Measurements from ENCODE around the gene PCNX2. TPM values are rescaled to one million over a fixed set of nuclear protein-coding genes. Genes with fewer than 3 reads are reported as not detected.

Gene PCNX2
- polyA plus RNA-seq, 3 donors: 0.29 to 7.9 (median 0.62) TPM

GRCh38 chr1:233338102-233338501 lies 42.6 kb upstream of the PCNX2 start:
- Mint-ChIP-seq H3K4me1 (peaks cover 17% of the 10 kb centered on the region), H3K9me3 (peaks cover 0 to 9% (median 4%) of the 10 kb centered on the region in 7 donors), H3K27me3 (ENCODE audit: low read depth in 3 of 3) (peaks cover 0 to 3% (median 2%) of the 10 kb centered on the region in 3 donors), H3K4me3 (no peak overlapping the region), H3K27ac (no peak overlapping the region), H3K36me3 (no peaks in the 10 kb centered on the region)
- Histone ChIP-seq H3K4me2 (replicated peaks; ENCODE audit: extremely low read depth, low read length, poor library complexity, severe bottlenecking) (no peak overlapping the region), H3K27me3 (ENCODE audit: control insufficient read depth in 2 of 2, insufficient read depth in 2 of 2, low read length in 2 of 2) (no peaks in the 10 kb centered on the region), H3K27ac (ENCODE audit: low read depth in 1 of 2, low read length in 2 of 2) (no peak overlapping the region), H3K9me3 (replicated peaks in 1 of 2; ENCODE audit: control insufficient read depth in 1 of 2, insufficient read depth in 1 of 2, low read length in 2 of 2) (no peaks in the 10 kb centered on the region), H3K79me2 (ENCODE audit: insufficient read depth, low read length) (no peaks in the 10 kb centered on the region), H2AFZ (ENCODE audit: insufficient read depth, low read depth, low read length, poor library complexity, severe bottlenecking) (no peak overlapping the region), H3K9ac (ENCODE audit: insufficient read depth, low read length, poor library complexity, severe bottlenecking) (no peak overlapping the region), H4K20me1 (ENCODE audit: insufficient read depth, low read length) (no peaks in the 10 kb centered on the region), H3K36me3 (replicated peaks in 1 of 2; ENCODE audit: control insufficient read depth in 1 of 2, insufficient read depth in 2 of 2, low read length in 2 of 2) (no peaks in the 10 kb centered on the region), H3K4me1 (ENCODE audit: control insufficient read depth in 1 of 2, insufficient read depth in 2 of 2, low read length in 2 of 2) (peaks cover 3 to 4% of the 10 kb centered on the region in 2 donors), H3K4me3 (replicated peaks in 1 of 3; ENCODE audit: low read depth in 2 of 3, low read length in 3 of 3) (no peak overlapping the region)
- TF ChIP-seq, protein P1, sequence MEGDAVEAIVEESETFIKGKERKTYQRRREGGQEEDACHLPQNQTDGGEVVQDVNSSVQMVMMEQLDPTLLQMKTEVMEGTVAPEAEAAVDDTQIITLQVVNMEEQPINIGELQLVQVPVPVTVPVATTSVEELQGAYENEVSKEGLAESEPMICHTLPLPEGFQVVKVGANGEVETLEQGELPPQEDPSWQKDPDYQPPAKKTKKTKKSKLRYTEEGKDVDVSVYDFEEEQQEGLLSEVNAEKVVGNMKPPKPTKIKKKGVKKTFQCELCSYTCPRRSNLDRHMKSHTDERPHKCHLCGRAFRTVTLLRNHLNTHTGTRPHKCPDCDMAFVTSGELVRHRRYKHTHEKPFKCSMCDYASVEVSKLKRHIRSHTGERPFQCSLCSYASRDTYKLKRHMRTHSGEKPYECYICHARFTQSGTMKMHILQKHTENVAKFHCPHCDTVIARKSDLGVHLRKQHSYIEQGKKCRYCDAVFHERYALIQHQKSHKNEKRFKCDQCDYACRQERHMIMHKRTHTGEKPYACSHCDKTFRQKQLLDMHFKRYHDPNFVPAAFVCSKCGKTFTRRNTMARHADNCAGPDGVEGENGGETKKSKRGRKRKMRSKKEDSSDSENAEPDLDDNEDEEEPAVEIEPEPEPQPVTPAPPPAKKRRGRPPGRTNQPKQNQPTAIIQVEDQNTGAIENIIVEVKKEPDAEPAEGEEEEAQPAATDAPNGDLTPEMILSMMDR (IDR thresholded peaks at IDR 0.05): no peak
- no peak for DNase-seq
- intact Hi-C loops (cut with micrococcal nuclease): no loop called here
- WGBS (ENCODE audit: insufficient coverage): no CpG with 5 or more reads among the region's 2 CpGs

DNA sequence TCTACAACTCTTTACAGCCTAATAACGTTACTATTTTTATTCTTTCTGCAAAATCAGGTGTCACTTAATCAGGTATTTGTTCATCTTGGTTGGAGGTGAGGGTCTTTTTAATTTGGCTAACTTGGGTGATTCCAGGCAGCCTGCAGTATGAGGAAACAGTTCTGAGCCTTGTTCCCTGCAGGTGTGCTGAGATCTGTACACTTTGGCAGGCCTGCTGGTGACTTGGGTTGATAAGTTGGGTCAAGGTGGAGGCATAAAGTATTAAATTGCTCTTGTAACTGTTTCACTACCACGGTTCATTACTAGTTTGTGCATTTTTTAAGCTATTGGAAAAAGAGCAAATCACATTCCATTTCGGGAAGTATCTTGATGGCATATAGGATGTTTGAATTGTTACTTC lies 42.0 kb upstream of the PCNX2 start:
- no peak overlapping the region for H3K4me3 Mint-ChIP-seq
- Histone ChIP-seq H3K79me2 (ENCODE audit: insufficient read depth, low read length) (no peaks in the 10 kb centered on the region), H3K36me3 (replicated peaks in 1 of 2; ENCODE audit: control insufficient read depth in 1 of 2, insufficient read depth in 2 of 2, low read length in 2 of 2) (no peaks in the 10 kb centered on the region), H3K9me3 (replicated peaks in 1 of 2; ENCODE audit: control insufficient read depth in 1 of 2, insufficient read depth in 1 of 2, low read length in 2 of 2) (no peaks in the 10 kb centered on the region), H3K27me3 (ENCODE audit: control insufficient read depth in 2 of 2, insufficient read depth in 2 of 2, low read length in 2 of 2) (no peaks in the 10 kb centered on the region), H3K27ac (ENCODE audit: low read depth in 1 of 2, low read length in 2 of 2) (no peak overlapping the region), H4K20me1 (ENCODE audit: insufficient read depth, low read length) (no peaks in the 10 kb centered on the region), H3K9ac (ENCODE audit: insufficient read depth, low read length, poor library complexity, severe bottlenecking) (no peak overlapping the region), H3K4me2 (replicated peaks; ENCODE audit: extremely low read depth, low read length, poor library complexity, severe bottlenecking) (no peak overlapping the region), H3K4me1 (ENCODE audit: control insufficient read depth in 1 of 2, insufficient read depth in 2 of 2, low read length in 2 of 2) (peaks cover 4 to 10% of the 10 kb centered on the region in 2 donors), H2AFZ (ENCODE audit: insufficient read depth, low read depth, low read length, poor library complexity, severe bottlenecking) (no peak overlapping the region), H3K4me3 (replicated peaks in 1 of 3; ENCODE audit: low read depth in 2 of 3, low read length in 3 of 3) (no peak overlapping the region)
- no peak overlapping the region for H3K27ac Mint-ChIP-seq
- H3K9me3 Mint-ChIP-seq: peaks cover 0 to 9% (median 4%) of the 10 kb centered on the region in 7 donors
- no peaks in the 10 kb centered on the region for H3K36me3 Mint-ChIP-seq
- peaks cover 20% of the 10 kb centered on the region for H3K4me1 Mint-ChIP-seq
- H3K27me3 Mint-ChIP-seq (ENCODE audit: low read depth in 3 of 3): peaks cover 0 to 3% (median 2%) of the 10 kb centered on the region in 3 donors
- no peak for DNase-seq
- TF ChIP-seq, protein P1 (IDR thresholded peaks at IDR 0.05): no peak
- intact Hi-C loops (cut with micrococcal nuclease): no loop called here
- WGBS (ENCODE audit: insufficient coverage): no CpG with 5 or more reads among the region's 3 CpGs

All from CD14-positive monocyte (primary cell).